WI38 (cell line): ENCODE data around the gene AQP12A.
"Not testable (repeated sequence)": the region's sequence is repeated elsewhere in the genome, so short reads cannot be mapped to it uniquely, and the experiment has no call there.

ENCODE experiments used
- H3K4me3 ChIP-seq: 2 replicates; pipeline ENCODE4 v1.5.1; 2011; ENCODE audit warnings: low read depth, mild to moderate bottlenecking, control low read depth, low read length
- CTCF ChIP-seq: IDR thresholded peaks from 2 replicates; pipeline ENCODE4 v1.5.1; 2012; ENCODE audit warnings: low read depth, mild to moderate bottlenecking, control low read depth, low read length

The AQP12A gene

DNA sequence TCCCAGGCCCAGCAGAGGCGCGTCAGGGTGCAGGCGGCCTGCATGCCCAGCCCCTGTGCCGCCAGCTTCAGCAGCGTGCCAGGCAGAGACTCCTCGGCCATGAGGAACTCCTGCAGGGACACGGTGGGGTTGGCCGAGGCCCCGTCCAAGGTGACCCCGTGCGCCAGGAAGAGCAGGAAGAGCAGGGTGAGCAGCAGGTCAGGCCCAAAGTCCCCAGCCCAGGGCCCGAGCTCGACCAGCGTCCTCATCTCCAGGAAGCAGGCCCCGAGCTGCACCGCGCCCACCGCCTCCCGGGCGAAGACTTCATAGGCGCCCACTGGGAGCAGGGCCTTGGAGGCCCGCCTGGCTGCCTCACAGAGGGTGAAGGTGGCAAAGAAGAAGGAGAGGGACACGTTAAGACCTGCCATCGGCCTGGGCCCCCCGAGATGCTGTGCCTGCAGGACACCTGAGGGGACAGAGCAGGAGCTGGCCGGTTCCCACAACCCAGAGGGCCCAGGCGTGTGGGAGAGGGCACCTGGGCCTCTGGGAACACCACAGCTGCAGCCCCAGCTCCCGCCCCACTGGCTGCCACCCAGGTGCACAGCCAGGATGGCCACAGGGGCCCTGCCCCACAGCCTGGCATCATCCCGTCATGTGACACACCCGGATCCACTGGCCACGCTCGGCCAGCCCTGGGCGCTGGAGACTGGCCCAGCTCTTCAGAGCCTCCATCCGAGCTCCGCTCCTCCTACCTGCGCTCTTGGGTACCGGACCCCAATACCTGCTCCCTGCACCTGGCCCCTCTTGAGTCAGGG, 9.0 kb upstream of the AQP12A start, which contains the start of gene AQP12B:
AQP12B (minus strand) TSS at position 455 of the 794 bp plus-strand sequence; CDS start at position 407, 48 bp downstream.
- not testable (repeated sequence) for H3K4me3 ChIP-seq

- H3K4me3 ChIP-seq: not testable (repeated sequence)
Measured at GRCh38 chr2:240683329-240683979, 8.2 kb upstream of the AQP12A start.

DNA sequence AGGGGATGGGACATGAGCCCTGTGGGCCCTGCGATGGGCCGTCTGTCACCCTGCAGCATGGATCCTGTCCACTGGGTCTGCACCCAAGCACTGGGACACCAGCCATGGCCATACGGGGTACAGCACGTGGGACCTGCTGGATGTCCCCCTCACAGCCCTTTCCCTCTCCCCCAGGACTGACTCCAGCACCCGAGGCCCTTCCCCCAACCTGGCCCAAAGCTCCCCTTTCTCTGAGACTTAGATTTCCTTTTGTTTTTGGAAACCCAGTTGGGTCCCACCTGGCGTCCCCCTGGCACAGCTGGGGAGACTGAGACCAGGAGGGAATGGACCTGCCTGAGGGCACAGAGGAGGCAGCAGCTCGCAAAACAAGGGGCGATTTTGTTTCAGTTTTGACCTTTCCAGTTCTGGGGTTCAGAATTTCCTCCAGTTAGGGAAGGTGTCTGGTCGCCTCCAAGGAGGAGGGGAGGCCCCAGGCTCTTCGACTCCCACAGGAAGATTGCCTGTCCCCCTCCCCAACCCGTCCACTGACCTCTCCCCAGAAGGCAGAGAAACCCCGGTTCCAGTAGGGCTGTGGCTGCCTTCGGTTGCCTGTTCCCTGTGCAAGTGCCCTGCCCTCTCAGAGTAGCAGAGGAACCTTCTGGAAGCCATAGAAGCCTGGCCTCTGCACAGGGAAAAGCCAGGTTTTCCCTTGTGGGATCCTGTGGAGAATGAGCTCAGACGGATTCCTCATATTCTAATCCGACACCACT, 7.5 kb upstream of the AQP12A start:
- not testable (repeated sequence) for H3K4me3 ChIP-seq

DNA sequence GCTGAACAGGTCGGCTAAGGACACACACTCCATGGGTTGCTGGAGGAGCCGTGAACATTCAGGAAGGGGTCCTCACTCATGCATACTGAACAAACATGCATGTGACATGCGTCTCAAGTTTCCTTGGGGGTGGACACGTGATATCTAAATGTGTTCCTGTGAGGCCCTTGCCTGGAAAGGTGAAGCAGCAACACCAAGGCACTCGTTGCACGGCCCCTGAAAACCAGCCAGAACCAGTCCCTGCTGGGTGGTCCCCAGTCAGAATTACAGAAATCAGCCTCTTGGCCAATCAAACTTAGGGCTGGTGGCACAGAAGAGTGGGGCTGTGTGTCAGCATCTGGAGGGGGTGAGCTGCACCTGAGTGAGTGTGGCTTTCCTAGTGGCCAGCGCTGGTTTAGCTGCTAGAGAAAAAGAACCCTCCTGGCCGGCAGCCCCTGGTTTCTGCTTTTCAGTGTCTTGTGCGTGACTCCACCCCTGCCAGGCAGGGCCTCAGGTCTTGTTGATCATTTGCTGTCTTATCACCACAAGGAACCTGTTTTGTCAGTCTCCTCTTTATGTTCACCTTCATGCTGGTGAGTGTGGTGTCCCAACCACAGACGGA, 5.8 kb upstream of the AQP12A start:
- H3K4me3 ChIP-seq: no peak overlapping the region
- TF ChIP-seq CTCF: no peak

GRCh38 chr2:240686460-240686859, 5.2 kb upstream of the AQP12A start:
- no peak for TF ChIP-seq CTCF
- H3K4me3 ChIP-seq: no peak overlapping the region

- TF ChIP-seq CTCF: no peak
- H3K4me3 ChIP-seq: no peak overlapping the region
Measured at GRCh38 chr2:240687045-240687740, 4.5 kb upstream of the AQP12A start.

GRCh38 chr2:240687741-240688552, 3.7 kb upstream of the AQP12A start:
- TF ChIP-seq CTCF: no peak
- no peak overlapping the region for H3K4me3 ChIP-seq

GRCh38 chr2:240688553-240688919, 3.1 kb upstream of the AQP12A start:
- H3K4me3 ChIP-seq: no peak overlapping the region
- no peak for TF ChIP-seq CTCF
